ENCODE results near the gene HAUS3.
A peak's percentile ranks its signal among the peaks of the same experiment; 100 is the strongest.
"Not testable (repeated sequence)": the region's sequence is repeated elsewhere in the genome, so short reads cannot be mapped to it uniquely, and the experiment has no call there.

The HAUS3 gene

DNA sequence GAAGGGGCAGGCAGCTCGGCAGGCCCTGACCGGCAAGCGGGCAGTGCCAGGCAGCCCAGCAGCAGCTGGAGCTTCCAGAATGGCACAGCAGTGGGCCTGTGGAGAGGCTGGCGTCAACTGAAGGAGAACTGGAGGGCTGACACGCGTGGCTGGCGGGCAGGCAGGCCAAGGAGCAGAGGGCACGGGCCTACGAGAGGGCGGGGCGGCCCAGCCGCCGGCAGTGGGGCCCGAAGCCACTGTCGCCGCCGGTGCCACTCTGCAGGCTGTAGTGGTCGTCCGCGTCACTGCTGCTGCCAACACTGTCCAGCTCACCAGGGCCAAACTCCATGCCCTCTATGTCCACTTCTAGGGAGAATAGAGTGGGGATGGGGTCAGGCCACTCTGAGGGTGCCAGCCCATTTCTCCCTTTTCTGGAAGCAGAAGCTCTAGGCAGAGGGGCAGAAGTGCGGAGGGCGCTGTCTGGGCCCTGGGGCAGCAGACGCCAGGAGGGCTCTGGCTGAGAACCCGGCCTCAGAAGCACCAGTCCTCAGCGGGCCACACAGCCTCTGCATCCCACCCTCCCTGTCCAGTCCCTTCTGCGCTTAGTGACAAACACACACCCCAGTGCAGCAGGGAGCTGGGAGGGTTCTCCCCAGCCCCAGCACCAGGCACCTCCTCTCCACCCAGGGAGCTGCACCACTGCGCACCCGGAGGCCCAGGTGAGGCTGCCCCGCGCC is 8.6 kb upstream of the HAUS3 start:
- no peak for DNase-seq

DNA sequence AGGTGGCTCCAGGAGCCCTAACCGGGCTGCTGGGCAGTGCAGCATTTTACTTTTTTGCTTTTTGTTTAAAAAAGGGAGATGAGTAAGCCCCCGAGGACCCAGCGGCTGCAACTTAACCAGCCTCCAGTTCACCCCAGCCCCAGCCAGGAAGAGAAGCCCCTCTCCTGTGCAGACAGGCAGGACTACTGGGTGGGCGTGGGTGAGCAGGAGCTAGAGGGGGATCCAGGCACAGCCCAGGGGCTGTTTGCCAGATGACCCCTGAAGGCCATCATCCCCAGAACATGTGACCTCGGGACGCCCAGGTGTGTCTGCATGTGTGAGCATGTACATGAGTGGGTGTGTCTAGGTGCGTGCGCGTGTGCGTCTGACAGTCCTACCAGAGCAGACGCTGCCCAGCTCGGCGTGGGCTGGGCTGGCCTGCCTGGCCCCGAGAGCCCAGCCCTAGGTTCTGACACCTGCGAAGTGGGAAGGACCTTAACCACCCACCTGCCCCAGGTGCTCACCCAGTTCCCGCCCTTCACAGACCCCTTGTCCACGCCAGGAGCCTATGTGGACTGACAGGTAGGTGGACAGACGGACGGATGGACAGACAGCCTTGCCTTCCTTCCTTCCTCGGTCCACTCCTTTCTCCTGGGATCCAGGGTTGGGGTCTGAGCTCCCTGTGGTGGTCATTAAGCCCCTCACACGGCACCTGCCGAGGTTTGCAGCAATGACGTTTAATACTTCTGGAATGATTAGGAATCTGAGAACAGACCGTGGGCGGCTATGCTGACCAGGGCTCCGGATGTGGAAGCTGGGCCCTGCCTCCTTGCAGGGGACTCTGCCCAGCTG is 7.8 kb upstream of the HAUS3 start:
- peak in 1 of 2 experiments; percentile 1 for DNase-seq

- no peak for DNase-seq
Measured at GRCh38 chr4:2248821-2249261, 6.9 kb upstream of the HAUS3 start.

DNA sequence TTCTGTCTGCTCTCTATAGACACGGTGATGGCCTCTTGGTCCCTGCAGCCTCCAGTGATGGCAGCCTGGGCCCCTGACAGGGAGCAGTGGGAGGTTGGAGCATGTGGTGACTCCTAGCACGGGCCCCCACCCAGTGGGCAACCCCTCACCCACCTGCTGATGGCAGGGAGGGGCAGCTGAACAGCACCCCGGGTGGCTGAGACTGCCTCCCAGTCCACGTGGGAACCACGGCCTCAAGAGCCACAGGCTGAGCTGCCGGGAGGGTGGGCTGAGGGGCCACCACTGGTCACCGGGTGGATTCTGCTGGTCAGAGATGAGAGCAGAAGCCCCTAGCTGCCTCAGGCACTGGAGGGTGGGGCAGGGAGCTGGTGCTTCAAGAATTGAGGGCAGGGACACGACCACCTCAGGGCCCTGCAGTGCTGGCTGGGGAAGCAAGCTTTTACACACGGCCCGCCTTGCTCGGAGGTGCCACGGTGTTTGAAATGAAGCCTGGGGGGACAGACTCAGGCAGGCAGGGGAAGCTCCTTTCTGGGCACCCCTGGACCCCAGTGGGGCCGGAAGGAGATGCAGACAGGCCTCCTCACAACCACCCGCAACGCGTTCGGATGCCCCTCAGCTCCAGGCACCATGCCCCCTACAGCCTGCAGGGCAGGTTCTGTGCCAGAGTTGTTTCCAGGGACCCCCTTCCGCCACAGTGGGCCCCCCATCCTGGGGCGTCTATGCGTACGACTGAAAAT is 6.3 kb upstream of the HAUS3 start:
- peak in 1 of 2 experiments; percentile 2 for DNase-seq

GRCh38 chr4:2247128-2248043 is 5.5 kb upstream of the HAUS3 start:
- peak in 1 of 2 experiments; percentile 1 for DNase-seq

GRCh38 chr4:2246384-2247127 is 4.6 kb upstream of the HAUS3 start:
- DNase-seq: peak in 1 of 2 experiments; percentile 1

DNA sequence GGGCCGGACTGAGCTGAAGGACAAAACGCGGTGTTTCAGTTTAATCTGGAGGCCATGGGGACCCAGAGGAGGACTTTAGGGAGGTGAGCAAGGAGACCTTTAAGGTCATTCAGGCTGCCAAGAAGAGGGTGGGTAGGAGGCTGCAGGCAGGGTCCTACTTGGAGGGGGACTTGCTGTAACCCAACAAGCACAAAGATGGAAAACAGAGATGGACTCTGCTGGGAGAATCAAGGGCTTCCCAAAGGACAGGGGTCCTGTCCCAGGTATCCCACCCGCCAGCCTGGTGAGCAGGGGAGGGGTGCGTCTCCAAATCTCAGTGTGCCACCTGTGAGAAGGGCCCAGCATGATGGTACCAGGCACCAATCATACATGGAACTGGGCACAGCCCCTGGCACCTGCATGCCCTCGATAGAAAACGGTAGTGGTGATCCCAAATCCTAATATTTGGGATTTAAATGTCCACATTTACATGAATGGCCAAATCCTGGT is 3.9 kb upstream of the HAUS3 start:
- peak in 1 of 2 experiments; percentile 3 for DNase-seq

DNA sequence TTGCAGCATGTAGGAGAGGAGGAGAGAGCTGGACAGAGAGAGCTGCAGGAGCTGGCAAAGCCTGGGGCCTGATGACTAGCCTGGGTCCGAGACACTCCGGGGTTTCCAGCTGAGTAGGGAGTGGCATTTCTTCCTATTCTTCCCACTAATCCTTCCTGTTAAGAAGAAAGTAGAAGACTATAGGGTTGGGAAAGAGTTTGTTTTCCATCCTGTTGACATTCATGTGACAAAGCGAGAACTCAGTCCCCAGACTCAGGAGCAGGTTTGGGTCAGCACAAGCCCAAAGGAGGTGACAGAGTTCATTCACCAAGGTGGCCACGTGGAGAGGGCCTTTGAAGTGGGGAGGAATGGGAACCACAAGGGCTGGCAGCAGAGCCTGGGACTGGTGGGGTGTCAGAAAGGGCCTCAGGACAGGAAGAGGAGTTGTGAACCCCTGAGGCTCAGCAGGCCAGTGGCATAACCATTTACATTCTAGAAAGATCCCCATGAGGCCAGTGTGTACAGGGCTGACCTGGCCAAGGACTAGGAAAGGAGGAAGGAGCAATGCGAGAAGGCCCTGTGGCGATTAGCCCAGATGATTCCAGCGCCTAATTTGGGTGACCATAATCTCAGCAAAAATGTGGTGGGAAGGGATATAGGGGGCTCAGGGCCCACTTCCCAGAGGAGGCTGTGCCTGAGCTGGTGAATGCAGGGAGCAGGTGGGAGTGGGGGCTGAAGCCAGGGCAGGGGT is 3.3 kb upstream of the HAUS3 start:
- peak in 1 of 2 experiments; percentile 3 for DNase-seq

GRCh38 chr4:2243681-2244380 is 1.9 kb upstream of the HAUS3 start:
- DNase-seq: peak in 1 of 2 experiments; percentile 26

- no peak for DNase-seq
Measured at GRCh38 chr4:2241003-2241402, 918 bp downstream of the HAUS3 start.

GRCh38 chr4:2236944-2237666 is 4.8 kb downstream of the HAUS3 start:
- DNase-seq: no peak

DNA sequence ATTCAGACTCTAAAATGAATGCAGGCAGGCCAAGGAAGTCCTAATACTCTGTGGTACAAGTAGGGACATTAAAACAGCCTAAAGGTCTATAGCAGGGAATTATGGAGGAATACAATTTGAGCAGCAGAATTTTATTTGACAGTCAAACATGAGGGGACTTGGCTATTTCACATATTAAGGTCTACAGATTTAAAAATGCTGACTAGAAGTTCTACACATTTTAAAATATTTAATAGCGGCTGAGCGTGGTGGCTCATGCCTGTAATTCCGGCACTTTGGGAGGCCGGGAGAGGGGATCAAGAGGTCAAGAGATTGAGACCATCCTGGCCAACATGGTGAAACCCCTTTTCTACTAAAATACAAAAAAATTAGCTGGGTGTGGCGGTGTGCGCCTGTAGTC is 10.8 kb downstream of the HAUS3 start:
- DNase-seq: no peak

DNA sequence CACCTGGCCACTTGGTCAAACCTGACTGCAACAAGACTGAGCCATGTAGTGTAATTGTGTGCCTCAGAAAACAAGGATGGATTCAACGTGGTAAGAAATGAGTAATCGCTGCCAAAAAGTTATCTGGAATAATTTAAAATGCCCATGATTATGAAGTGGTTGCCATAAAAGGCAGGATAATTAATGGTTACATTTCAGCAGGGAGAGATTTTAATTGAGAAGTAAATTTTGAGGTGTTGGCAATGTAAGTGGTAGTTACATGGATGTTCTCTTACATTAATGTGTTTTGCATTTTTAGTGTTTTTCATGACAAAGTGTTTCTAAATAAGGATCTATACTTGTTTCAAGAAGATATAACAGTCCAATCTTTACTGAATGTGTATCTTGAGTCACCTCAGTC is 15.7 kb downstream of the HAUS3 start:
- DNase-seq: no peak

GRCh38 chr4:2222838-2223237 is 19.1 kb downstream of the HAUS3 start:
- no peak for DNase-seq

- DNase-seq: not testable (repeated sequence)
Measured at GRCh38 chr4:2221378-2221777, 20.5 kb downstream of the HAUS3 start.

DNA sequence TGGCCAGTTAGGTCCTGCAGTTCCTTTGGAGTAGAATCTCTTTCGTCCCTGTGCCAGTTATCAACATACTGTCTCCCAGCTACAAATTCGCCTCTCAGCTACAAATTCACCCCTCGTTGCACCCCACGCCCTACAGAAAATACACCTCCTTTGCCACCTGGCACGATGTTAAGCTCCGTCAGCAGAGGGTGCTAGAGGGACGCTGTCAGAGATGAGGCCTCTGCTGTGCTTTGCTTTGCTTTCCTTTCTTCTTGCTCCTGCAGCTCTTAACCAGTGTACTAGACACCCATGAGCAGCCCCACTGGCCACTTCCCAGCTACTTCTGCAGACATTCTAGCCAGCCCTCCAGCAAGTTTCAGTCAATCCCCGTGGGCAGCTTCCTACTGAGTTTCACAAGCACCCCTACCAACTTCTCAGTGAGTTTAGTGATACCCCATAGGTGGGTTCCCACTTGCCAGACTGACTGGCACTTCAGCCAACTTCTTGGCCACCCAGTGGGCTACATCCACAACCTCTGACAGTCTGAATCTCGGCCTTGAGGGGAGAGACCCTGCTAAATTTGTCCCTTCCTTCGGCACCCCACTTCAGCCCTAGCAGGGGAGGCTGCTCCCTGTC is 21.8 kb downstream of the HAUS3 start:
- peak; percentile 82 to 87 for DNase-seq

- no peak for DNase-seq
Measured at GRCh38 chr4:2219233-2219760, 22.6 kb downstream of the HAUS3 start.

- DNase-seq: no peak
Measured at GRCh38 chr4:2218436-2218835, 23.5 kb downstream of the HAUS3 start.
